K562 (cell line): ENCODE results near the gene CCDC9. TPM values are rescaled to one million over a fixed set of nuclear protein-coding genes. Genes with fewer than 3 reads are reported as not detected.

ENCODE experiments used
- ETS2 ChIP-seq: IDR thresholded peaks from 2 replicates; pipeline ENCODE4 v1.6.1; 2016; ENCODE audit warnings: borderline replicate concordance, missing genetic modification characterization, mild to moderate bottlenecking, moderate library complexity, missing compliant biosample characterization; ENCODE audit not compliant: poor library complexity, severe bottlenecking
- ETV6 ChIP-seq, 3 experiments: fragments of 150-350 bp in 1 of 3; sonication (generic) in 1 of 3; formaldehyde crosslinking in 1 of 3; IDR thresholded peaks; 2 replicates each; pipeline versions ENCODE4 v1.6.1 to v1.8.0; 2014 to 2022; ENCODE audit warnings: borderline replicate concordance in 2 of 3, low read depth in 2 of 3, antibody characterized with exemption in 1 of 3, low read length in 1 of 3, mild to moderate bottlenecking in 1 of 3, missing genetic modification reagents in 1 of 3
- FOXJ2 ChIP-seq: fragments of 200-800 bp; sonication (Bioruptor generic); IDR thresholded peaks from 2 replicates; pipeline ENCODE4 v1.6.1; 2016; ENCODE audit warnings: missing genetic modification characterization, missing compliant biosample characterization
- MEF2A ChIP-seq: IDR thresholded peaks from 2 replicates; pipeline ENCODE4 v1.6.1; 2011; ENCODE audit warnings: low read depth, mild to moderate bottlenecking, low read length, moderate library complexity; ENCODE audit not compliant: control insufficient read depth
- NEUROD1 ChIP-seq: fragments of 150-350 bp; IDR thresholded peaks from 2 replicates; pipeline ENCODE4 v1.6.1; 2014; ENCODE audit warnings: borderline replicate concordance, low read length, low read depth; ENCODE audit not compliant: partially characterized antibody
- RBFOX2 ChIP-seq: fragments of 200-400 bp; formaldehyde crosslinking; IDR thresholded peaks from 2 replicates; pipeline ENCODE4 v1.6.1; 2017; ENCODE audit warnings: low read depth, mild to moderate bottlenecking, low read length, moderate library complexity
- SETDB1 ChIP-seq: IDR thresholded peaks from one replicate; pipeline ENCODE4 v1.6.1; 2012; ENCODE audit warnings: low read length, control low read depth, inconsistent platforms
- STAT5A ChIP-seq: IDR thresholded peaks from 2 replicates; pipeline ENCODE4 v1.6.1; 2012; ENCODE audit warnings: low read length, inconsistent platforms, borderline replicate concordance
- TBL1XR1 ChIP-seq, 2 experiments: IDR thresholded peaks; 2 replicates each; pipeline ENCODE4 v1.6.1; 2012; ENCODE audit warnings: improper control_type of control experiment in 2 of 2, low read length in 2 of 2, mild to moderate bottlenecking in 1 of 2
- TGIF2 ChIP-seq: sonication (generic); formaldehyde crosslinking; IDR thresholded peaks from 2 replicates; pipeline ENCODE4 v1.8.1; 2022; ENCODE audit warnings: mild to moderate bottlenecking, missing genetic modification reagents, moderate library complexity
- ZNF717 ChIP-seq: fragments of 250-450 bp; sonication (Bioruptor Pico); IDR thresholded peaks from 2 replicates; pipeline ENCODE4 v1.5.0; 2021
- ZZZ3 ChIP-seq: fragments of 450-650 bp; IDR thresholded peaks from 2 replicates; pipeline ENCODE4 v1.6.1; 2016; ENCODE audit warnings: antibody characterized with exemption, mild to moderate bottlenecking, moderate library complexity
- polyA plus RNA-seq, 8 experiments: library from polyadenylated mRNA; depleted of rRNA in 4 of 8; stranded (reverse) in 5 of 8; unstranded in 3 of 8; fragments of >200 nt; fragmentation: Nextera tagmentation in 2 of 8; fragmentation: Illumina TruSeq in 1 of 8; extraction: Ambion mirVana in 2 of 8; extraction: Trizol in 1 of 8; gene quantifications; 2 replicates each; pipeline versions ENCODE4 v1.2.1 to v1.2.3, GENCODE V29; 2011 to 2014; ENCODE audit warnings: inconsistent platforms in 1 of 8, missing spikeins in 1 of 8
- total RNA-seq, 7 experiments: library from RNA; depleted of rRNA in 6 of 7; stranded (reverse); fragments of >200 nt in 6 of 7; fragmentation: Illumina TruSeq in 2 of 7; extraction: Trizol in 2 of 7; gene quantifications; 2 replicates each; pipeline versions ENCODE4 v1.2.1 to v1.2.3, GENCODE V29; 2011 to 2021; ENCODE audit warnings: low replicate concordance in 1 of 7
- TF ChIP-seq, protein P1 (sequence below), 3 experiments: IDR thresholded peaks in 2 of 3; conservative IDR thresholded peaks in 1 of 3; 2 replicates each; pipeline ENCODE4 v1.5.1; 2011 to 2012; ENCODE audit warnings: low read length in 3 of 3, mild to moderate bottlenecking in 3 of 3, control low read depth in 2 of 3, improper control_type of control experiment in 1 of 3, inconsistent platforms in 1 of 3, low read depth in 1 of 3, mixed read lengths in 1 of 3, moderate library complexity in 1 of 3; ENCODE audit not compliant: insufficient read depth in 2 of 3
- TF ChIP-seq, protein P2 (sequence below): sonication (generic); formaldehyde crosslinking; IDR thresholded peaks from 2 replicates; pipeline ENCODE4 v1.8.0; 2023; ENCODE audit warnings: mild to moderate bottlenecking, missing genetic modification reagents
- TF ChIP-seq, protein P3 (sequence below): fragments of 450-650 bp; IDR thresholded peaks from 2 replicates; pipeline ENCODE4 v1.7.0; 2016; ENCODE audit warnings: borderline replicate concordance
- TF ChIP-seq, protein P4 (sequence below), 2 experiments: IDR thresholded peaks; 2 replicates each; pipeline ENCODE4 v1.6.1; 2011; ENCODE audit warnings: borderline replicate concordance in 1 of 2, control low read depth in 1 of 2, low read depth in 1 of 2, low read length in 1 of 2, mild to moderate bottlenecking in 1 of 2, mixed read lengths in 1 of 2, moderate library complexity in 1 of 2; ENCODE audit not compliant: insufficient read depth in 1 of 2, insufficient read length in 1 of 2, poor library complexity in 1 of 2, severe bottlenecking in 1 of 2; ENCODE audit errors: extremely low read depth in 1 of 2
- TF ChIP-seq, protein P5 (sequence below): fragments of 200-800 bp; sonication (Bioruptor generic); IDR thresholded peaks from 2 replicates; pipeline ENCODE4 v1.6.1; 2017; ENCODE audit warnings: missing genetic modification characterization, missing compliant biosample characterization

Gene CCDC9
- total and polyA plus RNA-seq, 9 of the 15 experiments (the other 6 are each of a cell fraction or from before 2014, with no cell fraction given) = 0.23 to 38.6 (median 8.4) TPM

DNA sequence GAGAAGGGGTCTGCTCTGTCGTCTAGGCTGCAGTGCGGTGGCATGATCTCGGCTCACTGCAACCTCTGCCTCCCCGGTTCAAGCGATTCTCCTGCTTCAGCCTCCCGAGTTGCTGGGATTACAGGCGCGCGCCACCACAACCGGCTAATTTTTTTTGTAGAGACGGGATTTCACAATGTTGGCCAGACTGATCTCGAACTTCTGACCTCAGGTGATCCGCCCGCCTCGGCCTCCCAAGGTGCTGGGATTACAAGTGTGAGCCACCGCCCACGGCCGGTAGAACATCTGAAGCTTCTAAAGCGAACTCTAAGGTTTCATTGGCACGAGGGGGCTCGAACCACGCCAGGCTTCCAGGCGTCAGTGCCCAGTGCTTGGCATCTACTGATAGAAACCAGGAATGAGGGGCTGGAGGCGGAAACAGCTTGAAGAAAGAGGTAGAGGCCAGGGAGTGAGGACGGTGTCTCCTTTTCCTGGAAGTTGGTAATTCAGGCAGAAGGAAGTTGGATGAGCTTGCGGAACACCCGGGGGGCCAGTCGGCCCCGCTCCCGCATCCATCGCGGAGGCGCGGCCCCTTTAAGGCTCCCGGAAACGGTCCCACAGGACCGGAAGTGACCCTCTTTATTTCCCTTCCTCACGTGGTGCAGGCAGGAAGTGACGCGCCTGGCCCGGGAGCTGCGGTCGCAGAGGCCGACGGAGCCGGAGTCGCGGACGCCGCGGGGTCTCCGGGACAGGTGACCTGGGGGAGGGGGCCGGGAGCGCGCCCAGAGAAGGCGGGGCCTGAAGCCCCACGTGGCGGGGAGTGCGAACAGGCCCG, at the start of gene CCDC9 (continued):
- TF ChIP-seq, protein P1, sequence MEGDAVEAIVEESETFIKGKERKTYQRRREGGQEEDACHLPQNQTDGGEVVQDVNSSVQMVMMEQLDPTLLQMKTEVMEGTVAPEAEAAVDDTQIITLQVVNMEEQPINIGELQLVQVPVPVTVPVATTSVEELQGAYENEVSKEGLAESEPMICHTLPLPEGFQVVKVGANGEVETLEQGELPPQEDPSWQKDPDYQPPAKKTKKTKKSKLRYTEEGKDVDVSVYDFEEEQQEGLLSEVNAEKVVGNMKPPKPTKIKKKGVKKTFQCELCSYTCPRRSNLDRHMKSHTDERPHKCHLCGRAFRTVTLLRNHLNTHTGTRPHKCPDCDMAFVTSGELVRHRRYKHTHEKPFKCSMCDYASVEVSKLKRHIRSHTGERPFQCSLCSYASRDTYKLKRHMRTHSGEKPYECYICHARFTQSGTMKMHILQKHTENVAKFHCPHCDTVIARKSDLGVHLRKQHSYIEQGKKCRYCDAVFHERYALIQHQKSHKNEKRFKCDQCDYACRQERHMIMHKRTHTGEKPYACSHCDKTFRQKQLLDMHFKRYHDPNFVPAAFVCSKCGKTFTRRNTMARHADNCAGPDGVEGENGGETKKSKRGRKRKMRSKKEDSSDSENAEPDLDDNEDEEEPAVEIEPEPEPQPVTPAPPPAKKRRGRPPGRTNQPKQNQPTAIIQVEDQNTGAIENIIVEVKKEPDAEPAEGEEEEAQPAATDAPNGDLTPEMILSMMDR (IDR thresholded peaks at IDR 0.05 in 2 of 3, conservative IDR thresholded peaks at IDR 0.05 in 1 of 3; ENCODE audit: insufficient read depth in 2 of 3, low read depth in 1 of 3, low read length in 3 of 3) = no peak
- TF ChIP-seq MEF2A (no peak), TGIF2 (CRISPR knock-in tag) (no peak), RBFOX2 (peak; percentile 90), ETS2 (tag) (no peak), ZNF717 (CRISPR knock-in tag) (no peak), TBL1XR1 (IDR thresholded peaks at IDR 0.05; ENCODE audit: low read length in 2 of 2) (peak in 1 of 2 experiments; percentile 37; a peak in 1 of 4 replicates), FOXJ2 (tag) (no peak), STAT5A (no peak), SETDB1 (no peak), ZZZ3 (no peak), ETV6 (IDR thresholded peaks at IDR 0.05; ENCODE audit: borderline replicate concordance in 1 of 2, low read depth in 2 of 2, low read length in 1 of 2) (peak; percentile 89 to 92; a peak in 3 of 4 replicates), ETV6 (CRISPR knock-in tag; IDR thresholded peaks at IDR 0.05; ENCODE audit: borderline replicate concordance) (0 out of 2 replicates have a peak, but pooled peaks have one; percentile 36), NEUROD1 (peak; percentile 39)
- TF ChIP-seq, protein P2, sequence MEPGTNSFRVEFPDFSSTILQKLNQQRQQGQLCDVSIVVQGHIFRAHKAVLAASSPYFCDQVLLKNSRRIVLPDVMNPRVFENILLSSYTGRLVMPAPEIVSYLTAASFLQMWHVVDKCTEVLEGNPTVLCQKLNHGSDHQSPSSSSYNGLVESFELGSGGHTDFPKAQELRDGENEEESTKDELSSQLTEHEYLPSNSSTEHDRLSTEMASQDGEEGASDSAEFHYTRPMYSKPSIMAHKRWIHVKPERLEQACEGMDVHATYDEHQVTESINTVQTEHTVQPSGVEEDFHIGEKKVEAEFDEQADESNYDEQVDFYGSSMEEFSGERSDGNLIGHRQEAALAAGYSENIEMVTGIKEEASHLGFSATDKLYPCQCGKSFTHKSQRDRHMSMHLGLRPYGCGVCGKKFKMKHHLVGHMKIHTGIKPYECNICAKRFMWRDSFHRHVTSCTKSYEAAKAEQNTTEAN = no peak
- TF ChIP-seq, protein P3, sequence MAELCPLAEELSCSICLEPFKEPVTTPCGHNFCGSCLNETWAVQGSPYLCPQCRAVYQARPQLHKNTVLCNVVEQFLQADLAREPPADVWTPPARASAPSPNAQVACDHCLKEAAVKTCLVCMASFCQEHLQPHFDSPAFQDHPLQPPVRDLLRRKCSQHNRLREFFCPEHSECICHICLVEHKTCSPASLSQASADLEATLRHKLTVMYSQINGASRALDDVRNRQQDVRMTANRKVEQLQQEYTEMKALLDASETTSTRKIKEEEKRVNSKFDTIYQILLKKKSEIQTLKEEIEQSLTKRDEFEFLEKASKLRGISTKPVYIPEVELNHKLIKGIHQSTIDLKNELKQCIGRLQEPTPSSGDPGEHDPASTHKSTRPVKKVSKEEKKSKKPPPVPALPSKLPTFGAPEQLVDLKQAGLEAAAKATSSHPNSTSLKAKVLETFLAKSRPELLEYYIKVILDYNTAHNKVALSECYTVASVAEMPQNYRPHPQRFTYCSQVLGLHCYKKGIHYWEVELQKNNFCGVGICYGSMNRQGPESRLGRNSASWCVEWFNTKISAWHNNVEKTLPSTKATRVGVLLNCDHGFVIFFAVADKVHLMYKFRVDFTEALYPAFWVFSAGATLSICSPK = no peak
- TF ChIP-seq, protein P4, sequence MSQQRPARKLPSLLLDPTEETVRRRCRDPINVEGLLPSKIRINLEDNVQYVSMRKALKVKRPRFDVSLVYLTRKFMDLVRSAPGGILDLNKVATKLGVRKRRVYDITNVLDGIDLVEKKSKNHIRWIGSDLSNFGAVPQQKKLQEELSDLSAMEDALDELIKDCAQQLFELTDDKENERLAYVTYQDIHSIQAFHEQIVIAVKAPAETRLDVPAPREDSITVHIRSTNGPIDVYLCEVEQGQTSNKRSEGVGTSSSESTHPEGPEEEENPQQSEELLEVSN (IDR thresholded peaks at IDR 0.05; ENCODE audit: borderline replicate concordance in 1 of 2, extremely low read depth in 1 of 2, insufficient read depth in 1 of 2, insufficient read length in 1 of 2, low read depth in 1 of 2, low read length in 1 of 2, poor library complexity in 1 of 2, severe bottlenecking in 1 of 2) = peak in 1 of 2 experiments; percentile 79
- TF ChIP-seq, protein P5, sequence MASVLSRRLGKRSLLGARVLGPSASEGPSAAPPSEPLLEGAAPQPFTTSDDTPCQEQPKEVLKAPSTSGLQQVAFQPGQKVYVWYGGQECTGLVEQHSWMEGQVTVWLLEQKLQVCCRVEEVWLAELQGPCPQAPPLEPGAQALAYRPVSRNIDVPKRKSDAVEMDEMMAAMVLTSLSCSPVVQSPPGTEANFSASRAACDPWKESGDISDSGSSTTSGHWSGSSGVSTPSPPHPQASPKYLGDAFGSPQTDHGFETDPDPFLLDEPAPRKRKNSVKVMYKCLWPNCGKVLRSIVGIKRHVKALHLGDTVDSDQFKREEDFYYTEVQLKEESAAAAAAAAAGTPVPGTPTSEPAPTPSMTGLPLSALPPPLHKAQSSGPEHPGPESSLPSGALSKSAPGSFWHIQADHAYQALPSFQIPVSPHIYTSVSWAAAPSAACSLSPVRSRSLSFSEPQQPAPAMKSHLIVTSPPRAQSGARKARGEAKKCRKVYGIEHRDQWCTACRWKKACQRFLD = no peak
